HEK293 (cell line): ENCODE measurements around the gene CCP110.

Experiments used
- EGR2 ChIP-seq: fragments of 450-650 bp; formaldehyde crosslinking; IDR thresholded peaks from 2 replicates; pipeline ENCODE4 v1.5.1; 2016; ENCODE audit warnings: low read depth, missing biosample characterization, missing genetic modification characterization
- GFI1B ChIP-seq: fragments of 450-650 bp; formaldehyde crosslinking; IDR thresholded peaks from 2 replicates; pipeline ENCODE4 v1.5.1; 2016; ENCODE audit warnings: missing biosample characterization, missing genetic modification characterization
- GLI2 ChIP-seq: fragments of 450-650 bp; formaldehyde crosslinking; IDR thresholded peaks from 2 replicates; pipeline ENCODE4; 2017; ENCODE audit warnings: missing biosample characterization, missing genetic modification characterization, low read depth, borderline replicate concordance
- IKZF3 ChIP-seq: fragments of 450-650 bp; IDR thresholded peaks from 2 replicates; pipeline ENCODE4 v1.5.0; 2018; ENCODE audit warnings: missing biosample characterization, mild to moderate bottlenecking, missing genetic modification characterization, moderate library complexity
- INSM2 ChIP-seq: fragments of 450-650 bp; formaldehyde crosslinking; IDR thresholded peaks from 2 replicates; pipeline ENCODE4 v1.5.1; 2016; ENCODE audit warnings: missing biosample characterization, missing genetic modification characterization
- KLF1 ChIP-seq: fragments of 450-650 bp; formaldehyde crosslinking; IDR thresholded peaks from 2 replicates; pipeline ENCODE4 v1.5.1; 2016; ENCODE audit warnings: missing biosample characterization, missing genetic modification characterization
- MZF1 ChIP-seq: fragments of 450-650 bp; formaldehyde crosslinking; IDR thresholded peaks from 2 replicates; pipeline ENCODE4 v1.5.1; 2017; ENCODE audit warnings: missing biosample characterization, missing genetic modification characterization, borderline replicate concordance
- PATZ1 ChIP-seq: fragments of 450-650 bp; formaldehyde crosslinking; IDR thresholded peaks from 2 replicates; pipeline ENCODE4 v1.5.1; 2016; ENCODE audit warnings: missing biosample characterization, missing genetic modification characterization
- ZBTB7A ChIP-seq: fragments of 450-650 bp; formaldehyde crosslinking; IDR thresholded peaks from 2 replicates; pipeline ENCODE4 v1.5.1; 2016; ENCODE audit warnings: low read depth, missing biosample characterization, missing genetic modification characterization
- ZFP37 ChIP-seq: fragments of 450-650 bp; formaldehyde crosslinking; IDR thresholded peaks from 2 replicates; pipeline ENCODE4 v1.5.1; 2016; ENCODE audit warnings: missing biosample characterization, missing genetic modification characterization
- ZNF112 ChIP-seq: fragments of 450-650 bp; formaldehyde crosslinking; IDR thresholded peaks from 2 replicates; pipeline ENCODE4 v1.5.0; 2017; ENCODE audit warnings: missing biosample characterization, missing genetic modification characterization
- ZNF157 ChIP-seq: fragments of 450-650 bp; formaldehyde crosslinking; IDR thresholded peaks from 2 replicates; pipeline ENCODE4 v1.5.1; 2016; ENCODE audit warnings: missing biosample characterization, missing genetic modification characterization
- ZNF184 ChIP-seq: fragments of 450-650 bp; IDR thresholded peaks from 2 replicates; pipeline ENCODE4 v1.5.1; 2018; ENCODE audit warnings: missing biosample characterization, mild to moderate bottlenecking, missing genetic modification characterization
- ZNF202 ChIP-seq: fragments of 450-650 bp; formaldehyde crosslinking; IDR thresholded peaks from 2 replicates; pipeline ENCODE4 v1.5.1; 2016; ENCODE audit warnings: missing biosample characterization, missing genetic modification characterization, borderline replicate concordance
- ZNF354C ChIP-seq: fragments of 450-650 bp; formaldehyde crosslinking; IDR thresholded peaks from 2 replicates; pipeline ENCODE4 v1.5.1; 2016; ENCODE audit warnings: missing biosample characterization, missing genetic modification characterization, low read depth, borderline replicate concordance
- ZNF398 ChIP-seq: fragments of 450-650 bp; formaldehyde crosslinking; IDR thresholded peaks from 2 replicates; pipeline ENCODE4 v1.5.1; 2017; ENCODE audit warnings: missing biosample characterization, missing genetic modification characterization
- ZNF416 ChIP-seq: fragments of 450-650 bp; formaldehyde crosslinking; IDR thresholded peaks from 2 replicates; pipeline ENCODE4 v1.5.1; 2016; ENCODE audit warnings: missing biosample characterization, missing genetic modification characterization
- ZNF518A ChIP-seq: fragments of 450-650 bp; formaldehyde crosslinking; conservative IDR thresholded peaks from 2 replicates; pipeline ENCODE4 v1.5.1; 2016; ENCODE audit warnings: low read depth, missing biosample characterization, missing genetic modification characterization
- ZNF529 ChIP-seq: fragments of 450-650 bp; formaldehyde crosslinking; IDR thresholded peaks from 2 replicates; pipeline ENCODE4 v1.5.1; 2017; ENCODE audit warnings: missing genetic modification characterization, missing biosample characterization; ENCODE audit not compliant: insufficient replicate concordance
- ZNF530 ChIP-seq: fragments of 450-650 bp; formaldehyde crosslinking; IDR thresholded peaks from 2 replicates; pipeline ENCODE4 v1.5.1; 2016; ENCODE audit warnings: low read depth, missing biosample characterization, missing genetic modification characterization
- TF ChIP-seq, protein P1 (sequence below): fragments of 450-650 bp; formaldehyde crosslinking; IDR thresholded peaks from 2 replicates; pipeline ENCODE4 v1.5.1; 2016; ENCODE audit warnings: missing biosample characterization, missing genetic modification characterization
- TF ChIP-seq, protein P2 (sequence below): fragments of 450-650 bp; formaldehyde crosslinking; IDR thresholded peaks from 2 replicates; pipeline ENCODE4 v1.5.1; 2016; ENCODE audit warnings: missing biosample characterization, missing genetic modification characterization
- TF ChIP-seq, protein P3 (sequence below): fragments of 450-650 bp; formaldehyde crosslinking; IDR thresholded peaks from 2 replicates; pipeline ENCODE4 v1.5.1; 2016; ENCODE audit warnings: missing biosample characterization, missing genetic modification characterization

Gene CCP110

DNA sequence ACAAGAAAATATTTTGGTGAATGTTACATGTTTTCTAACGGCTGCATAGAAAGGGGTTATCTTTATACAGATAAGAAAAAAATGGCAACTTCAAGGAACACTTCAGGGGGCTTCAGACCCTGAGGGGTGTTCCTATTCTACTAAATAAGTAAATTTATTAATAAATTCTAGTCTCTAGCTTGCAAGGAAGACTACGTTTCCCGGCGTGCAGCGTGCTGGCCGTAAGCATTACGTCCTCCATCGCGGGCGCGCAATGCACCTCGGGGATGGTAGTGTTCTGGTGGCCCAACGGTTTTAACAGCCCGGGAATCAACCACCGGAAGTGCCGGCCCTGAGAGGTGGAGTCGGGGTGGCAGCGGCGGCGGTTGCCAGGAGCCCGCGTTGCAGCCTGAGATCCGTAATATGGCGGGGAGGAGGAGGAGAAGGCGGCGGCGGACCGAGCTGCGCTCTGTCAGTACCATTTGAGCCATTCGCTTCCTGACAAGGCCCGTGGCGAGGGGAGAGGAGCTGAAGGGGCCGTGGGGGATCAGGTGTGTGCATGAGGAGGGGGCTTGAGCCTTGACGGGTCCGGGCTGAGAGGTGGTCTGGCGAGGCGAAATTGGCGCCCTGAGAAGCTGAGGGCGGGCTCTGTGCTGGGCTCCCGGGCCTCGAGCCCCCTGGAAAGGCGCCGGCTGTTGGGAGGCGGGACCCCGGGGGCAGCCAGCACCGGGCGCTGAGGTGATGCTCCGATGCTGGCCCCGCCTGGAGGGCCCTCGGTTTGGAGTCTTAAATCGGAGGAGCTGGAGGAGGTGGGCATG, at the start of gene CCP110 (continued):
- TF ChIP-seq ZFP37 (tag by site-specific recombination) (no peak), ZNF112 (no peak), KLF1 (no peak), ZNF202 (tag by site-specific recombination) (no peak), ZNF398 (no peak), PATZ1 (tag by site-specific recombination) (peak; percentile 58), ZNF518A (tag by site-specific recombination) (0 out of 2 replicates have a peak, but pooled peaks have one; percentile 9), MZF1 (tag by site-specific recombination) (no peak), ZBTB7A (tag by site-specific recombination) (no peak), ZNF529 (tag by site-specific recombination) (no peak), ZNF416 (tag by site-specific recombination) (no peak), INSM2 (tag by site-specific recombination) (no peak), GLI2 (tag by site-specific recombination) (no peak), IKZF3 (tag by site-specific recombination) (no peak), ZNF157 (tag by site-specific recombination) (no peak), GFI1B (tag by site-specific recombination) (no peak), ZNF184 (no peak), EGR2 (tag by site-specific recombination) (peak; percentile 51; the same call in 1 of the 2 replicates), ZNF530 (tag by site-specific recombination) (no peak), ZNF354C (tag by site-specific recombination) (no peak)
- TF ChIP-seq, protein P1, sequence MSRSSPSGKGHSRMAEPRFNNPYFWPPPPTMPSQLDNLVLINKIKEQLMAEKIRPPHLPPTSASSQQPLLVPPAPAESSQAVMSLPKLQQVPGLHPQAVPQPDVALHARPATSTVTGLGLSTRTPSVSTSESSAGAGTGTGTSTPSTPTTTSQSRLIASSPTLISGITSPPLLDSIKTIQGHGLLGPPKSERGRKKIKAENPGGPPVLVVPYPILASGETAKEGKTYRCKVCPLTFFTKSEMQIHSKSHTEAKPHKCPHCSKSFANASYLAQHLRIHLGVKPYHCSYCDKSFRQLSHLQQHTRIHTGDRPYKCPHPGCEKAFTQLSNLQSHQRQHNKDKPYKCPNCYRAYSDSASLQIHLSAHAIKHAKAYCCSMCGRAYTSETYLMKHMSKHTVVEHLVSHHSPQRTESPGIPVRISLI (tag by site-specific recombination): no peak
- TF ChIP-seq, protein P2, sequence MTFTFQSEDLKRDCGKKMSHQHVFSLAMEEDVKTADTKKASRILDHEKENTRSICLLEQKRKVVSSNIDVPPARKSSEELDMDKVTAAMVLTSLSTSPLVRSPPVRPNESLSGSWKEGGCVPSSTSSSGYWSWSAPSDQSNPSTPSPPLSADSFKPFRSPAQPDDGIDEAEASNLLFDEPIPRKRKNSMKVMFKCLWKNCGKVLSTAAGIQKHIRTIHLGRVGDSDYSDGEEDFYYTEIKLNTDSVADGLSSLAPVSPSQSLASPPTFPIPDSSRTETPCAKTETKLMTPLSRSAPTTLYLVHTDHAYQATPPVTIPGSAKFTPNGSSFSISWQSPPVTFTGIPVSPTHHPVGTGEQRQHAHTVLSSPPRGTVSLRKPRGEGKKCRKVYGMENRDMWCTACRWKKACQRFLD: no peak
- TF ChIP-seq, protein P3, sequence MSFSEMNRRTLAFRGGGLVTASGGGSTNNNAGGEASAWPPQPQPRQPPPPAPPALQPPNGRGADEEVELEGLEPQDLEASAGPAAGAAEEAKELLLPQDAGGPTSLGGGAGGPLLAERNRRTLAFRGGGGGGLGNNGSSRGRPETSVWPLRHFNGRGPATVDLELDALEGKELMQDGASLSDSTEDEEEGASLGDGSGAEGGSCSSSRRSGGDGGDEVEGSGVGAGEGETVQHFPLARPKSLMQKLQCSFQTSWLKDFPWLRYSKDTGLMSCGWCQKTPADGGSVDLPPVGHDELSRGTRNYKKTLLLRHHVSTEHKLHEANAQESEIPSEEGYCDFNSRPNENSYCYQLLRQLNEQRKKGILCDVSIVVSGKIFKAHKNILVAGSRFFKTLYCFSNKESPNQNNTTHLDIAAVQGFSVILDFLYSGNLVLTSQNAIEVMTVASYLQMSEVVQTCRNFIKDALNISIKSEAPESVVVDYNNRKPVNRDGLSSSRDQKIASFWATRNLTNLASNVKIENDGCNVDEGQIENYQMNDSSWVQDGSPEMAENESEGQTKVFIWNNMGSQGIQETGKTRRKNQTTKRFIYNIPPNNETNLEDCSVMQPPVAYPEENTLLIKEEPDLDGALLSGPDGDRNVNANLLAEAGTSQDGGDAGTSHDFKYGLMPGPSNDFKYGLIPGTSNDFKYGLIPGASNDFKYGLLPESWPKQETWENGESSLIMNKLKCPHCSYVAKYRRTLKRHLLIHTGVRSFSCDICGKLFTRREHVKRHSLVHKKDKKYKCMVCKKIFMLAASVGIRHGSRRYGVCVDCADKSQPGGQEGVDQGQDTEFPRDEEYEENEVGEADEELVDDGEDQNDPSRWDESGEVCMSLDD (tag by site-specific recombination): no peak
